ENCODE measurements around the gene FRMD6. TPM values are rescaled to one million over a fixed set of nuclear protein-coding genes. Genes with fewer than 3 reads are reported as not detected.

FRMD6 gene
- total and polyA plus RNA-seq, 9 of the 15 experiments (the other 6 are each of a cell fraction or from before 2014, with no cell fraction given): 0.11 to 0.92 (median 0.53) TPM

DNA sequence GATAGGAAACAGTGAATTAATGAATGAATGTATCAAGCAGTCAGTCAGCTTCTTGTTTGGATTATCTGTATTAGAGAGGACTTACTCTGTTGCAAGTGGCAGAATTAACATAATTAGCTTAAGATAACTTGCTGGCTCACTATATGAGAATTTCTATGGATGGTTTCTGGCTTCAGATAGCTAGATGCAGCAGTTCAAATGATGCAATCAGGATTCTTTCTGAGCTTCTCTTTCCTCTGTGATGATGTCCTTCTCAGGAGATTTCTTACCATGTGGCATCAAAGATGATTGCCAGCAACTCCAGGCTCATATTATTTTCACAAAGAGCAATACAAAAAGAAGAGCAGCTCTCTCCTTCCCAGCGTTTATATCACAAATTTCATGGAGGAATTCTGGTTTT is 30.7 kb downstream of the FRMD6 start:
- intact Hi-C loops (cut with micrococcal nuclease): no loop called here
- Histone ChIP-seq H3K4me1 (replicated peaks in 1 of 2; ENCODE audit: control insufficient read depth in 2 of 2, insufficient read depth in 2 of 2, low read length in 2 of 2) (no peaks in the 10 kb centered on the region), H3K4me2 (ENCODE audit: insufficient read depth, low read length) (no peak overlapping the region), H3K9me3 (replicated peaks; ENCODE audit: control insufficient read depth, insufficient read depth, low read depth, low read length) (no peaks in the 10 kb centered on the region), H3K9ac (ENCODE audit: insufficient read depth in 1 of 2, low read depth in 2 of 2, low read length in 2 of 2) (no peak overlapping the region), H4K20me1 (replicated peaks; ENCODE audit: control insufficient read depth, insufficient read depth, low read length) (no peaks in the 10 kb centered on the region), H3K36me3 (ENCODE audit: control insufficient read depth, insufficient read depth, low read length) (no peaks in the 10 kb centered on the region), H3K27ac (ENCODE audit: extremely low read depth, low read depth, low read length) (no peak overlapping the region), H3K9me1 (ENCODE audit: control insufficient read depth, insufficient read depth, low read length) (no peaks in the 10 kb centered on the region), H3K27me3 (ENCODE audit: control insufficient read depth in 2 of 2, insufficient read depth in 2 of 2, low read length in 2 of 2) (no peaks in the 10 kb centered on the region), H2AFZ (ENCODE audit: low read depth, low read length) (no peak overlapping the region), H3K79me2 (ENCODE audit: control insufficient read depth, insufficient read depth, low read length) (no peaks in the 10 kb centered on the region), H3K4me3 (no peak overlapping the region)
- WGBS (ENCODE audit: insufficient coverage, low coverage, missing lambda C conversion rate): no CpG with 5 or more reads among the region's 1 CpG
- in situ Hi-C loops (cut with MboI): no loop called here
- no peak for TF ChIP-seq BHLHE40 (IDR thresholded peaks at IDR 0.05; ENCODE audit: low read length)
- no peak for TF ChIP-seq NFE2 (IDR thresholded peaks at IDR 0.05; ENCODE audit: low read depth)
- ChIA-PET POLR2A (no interaction called here), CTCF (ENCODE audit: low intra/inter-chr PET ratio) (no interaction called here)
- BruUV-seq (replicated peaks): no TSS peak
- DNase-seq (ENCODE audit: extremely low read depth in 1 of 4, low spot score in 3 of 4) (no peak), FAIRE-seq (no peak), ATAC-seq (no peak)

DNA sequence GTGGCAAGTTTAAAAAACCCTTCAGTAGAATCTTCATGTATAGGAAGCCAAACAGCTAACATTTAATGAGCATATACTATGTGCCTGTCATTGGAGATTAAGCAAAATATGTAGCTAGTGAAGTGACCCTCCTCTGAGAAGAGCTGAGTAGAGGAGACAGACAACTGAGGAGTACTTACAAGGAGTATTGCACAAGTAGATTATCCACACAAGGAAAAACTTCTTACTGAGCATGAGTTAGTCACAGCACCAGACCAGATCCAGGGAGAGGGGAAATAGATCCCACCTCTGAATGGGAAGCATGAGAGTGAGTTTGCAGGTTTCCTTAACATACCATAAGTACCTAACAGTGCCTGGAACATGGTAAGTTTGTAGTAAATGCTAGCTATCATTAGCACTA is 33.0 kb downstream of the FRMD6 start:
- in situ Hi-C loops (cut with MboI) (no loop called here), intact Hi-C loops (cut with micrococcal nuclease) (no loop called here)
- POLR2A ChIA-PET: no interaction called here
- TF ChIP-seq, protein P1, sequence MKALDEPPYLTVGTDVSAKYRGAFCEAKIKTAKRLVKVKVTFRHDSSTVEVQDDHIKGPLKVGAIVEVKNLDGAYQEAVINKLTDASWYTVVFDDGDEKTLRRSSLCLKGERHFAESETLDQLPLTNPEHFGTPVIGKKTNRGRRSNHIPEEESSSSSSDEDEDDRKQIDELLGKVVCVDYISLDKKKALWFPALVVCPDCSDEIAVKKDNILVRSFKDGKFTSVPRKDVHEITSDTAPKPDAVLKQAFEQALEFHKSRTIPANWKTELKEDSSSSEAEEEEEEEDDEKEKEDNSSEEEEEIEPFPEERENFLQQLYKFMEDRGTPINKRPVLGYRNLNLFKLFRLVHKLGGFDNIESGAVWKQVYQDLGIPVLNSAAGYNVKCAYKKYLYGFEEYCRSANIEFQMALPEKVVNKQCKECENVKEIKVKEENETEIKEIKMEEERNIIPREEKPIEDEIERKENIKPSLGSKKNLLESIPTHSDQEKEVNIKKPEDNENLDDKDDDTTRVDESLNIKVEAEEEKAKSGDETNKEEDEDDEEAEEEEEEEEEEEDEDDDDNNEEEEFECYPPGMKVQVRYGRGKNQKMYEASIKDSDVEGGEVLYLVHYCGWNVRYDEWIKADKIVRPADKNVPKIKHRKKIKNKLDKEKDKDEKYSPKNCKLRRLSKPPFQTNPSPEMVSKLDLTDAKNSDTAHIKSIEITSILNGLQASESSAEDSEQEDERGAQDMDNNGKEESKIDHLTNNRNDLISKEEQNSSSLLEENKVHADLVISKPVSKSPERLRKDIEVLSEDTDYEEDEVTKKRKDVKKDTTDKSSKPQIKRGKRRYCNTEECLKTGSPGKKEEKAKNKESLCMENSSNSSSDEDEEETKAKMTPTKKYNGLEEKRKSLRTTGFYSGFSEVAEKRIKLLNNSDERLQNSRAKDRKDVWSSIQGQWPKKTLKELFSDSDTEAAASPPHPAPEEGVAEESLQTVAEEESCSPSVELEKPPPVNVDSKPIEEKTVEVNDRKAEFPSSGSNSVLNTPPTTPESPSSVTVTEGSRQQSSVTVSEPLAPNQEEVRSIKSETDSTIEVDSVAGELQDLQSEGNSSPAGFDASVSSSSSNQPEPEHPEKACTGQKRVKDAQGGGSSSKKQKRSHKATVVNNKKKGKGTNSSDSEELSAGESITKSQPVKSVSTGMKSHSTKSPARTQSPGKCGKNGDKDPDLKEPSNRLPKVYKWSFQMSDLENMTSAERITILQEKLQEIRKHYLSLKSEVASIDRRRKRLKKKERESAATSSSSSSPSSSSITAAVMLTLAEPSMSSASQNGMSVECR (CRISPR knock-in tag; IDR thresholded peaks at IDR 0.05): no peak
- TF ChIP-seq ZNF3 (CRISPR knock-in tag; IDR thresholded peaks at IDR 0.05): no peak
- TF ChIP-seq ZFP36 (IDR thresholded peaks at IDR 0.05; ENCODE audit: low read depth, low read length, partially characterized antibody): no peak
- TF ChIP-seq CXXC5 (CRISPR knock-in tag; IDR thresholded peaks at IDR 0.05): no peak
- TF ChIP-seq ZNF232 (CRISPR knock-in tag; IDR thresholded peaks at IDR 0.05): no peak
- no peak for TF ChIP-seq ZNF77 (CRISPR knock-in tag; IDR thresholded peaks at IDR 0.05)
- no peak for TF ChIP-seq BCOR (IDR thresholded peaks at IDR 0.05)
- Histone ChIP-seq H3K9me1 (ENCODE audit: control insufficient read depth, insufficient read depth, low read length) (no peaks in the 10 kb centered on the region), H3K9ac (ENCODE audit: insufficient read depth in 1 of 2, low read depth in 2 of 2, low read length in 2 of 2) (no peak overlapping the region), H3K4me1 (replicated peaks in 1 of 2; ENCODE audit: control insufficient read depth in 2 of 2, insufficient read depth in 2 of 2, low read length in 2 of 2) (no peaks in the 10 kb centered on the region), H2AFZ (ENCODE audit: low read depth, low read length) (no peak overlapping the region), H3K4me3 (no peak overlapping the region), H3K36me3 (ENCODE audit: control insufficient read depth, insufficient read depth, low read length) (no peaks in the 10 kb centered on the region), H3K79me2 (ENCODE audit: control insufficient read depth, insufficient read depth, low read length) (no peaks in the 10 kb centered on the region), H3K27me3 (ENCODE audit: control insufficient read depth in 2 of 2, insufficient read depth in 2 of 2, low read length in 2 of 2) (no peaks in the 10 kb centered on the region), H3K4me2 (ENCODE audit: insufficient read depth, low read length) (no peak overlapping the region), H4K20me1 (replicated peaks; ENCODE audit: control insufficient read depth, insufficient read depth, low read length) (no peaks in the 10 kb centered on the region), H3K27ac (ENCODE audit: extremely low read depth, low read depth, low read length) (no peak overlapping the region), H3K9me3 (replicated peaks; ENCODE audit: control insufficient read depth, insufficient read depth, low read depth, low read length) (no peaks in the 10 kb centered on the region)
- CTCF ChIA-PET (ENCODE audit: low intra/inter-chr PET ratio): no interaction called here
- no peak for ATAC-seq
- no peak for DNase-seq (ENCODE audit: extremely low read depth in 1 of 4, low spot score in 3 of 4)
- BruUV-seq (replicated peaks): no TSS peak
- FAIRE-seq: no peak
